Measurements from ENCODE around the gene KRTAP4-4.

Gene KRTAP4-4

DNA sequence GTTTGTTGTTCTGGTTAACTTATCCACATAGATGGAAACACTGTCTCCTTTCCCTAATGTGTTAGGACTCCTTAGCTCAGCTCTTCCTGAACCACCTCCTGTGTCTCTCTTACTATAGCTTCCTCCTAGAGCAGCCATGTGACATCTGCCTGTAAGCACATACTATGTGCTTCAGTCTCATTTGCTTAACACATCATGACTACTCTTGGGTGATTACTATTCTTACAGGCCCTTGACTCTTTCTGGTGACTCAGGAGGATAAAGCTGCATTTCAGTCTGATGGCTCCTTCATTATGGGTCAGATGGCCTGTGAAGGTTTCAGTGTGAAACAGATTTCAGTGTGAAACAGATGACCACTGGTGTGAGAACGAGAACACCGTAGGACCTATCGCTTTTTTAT lies 17.8 kb upstream of the KRTAP4-4 start:
- no peak for TF ChIP-seq ZC3H10 (CRISPR knock-in tag; IDR thresholded peaks at IDR 0.05)
- no peak for TF ChIP-seq OSR1 (CRISPR knock-in tag; IDR thresholded peaks at IDR 0.05)
- no peak for TF ChIP-seq ZFP3 (CRISPR knock-in tag; IDR thresholded peaks at IDR 0.05)
- no peak for TF ChIP-seq ARNTL (CRISPR knock-in tag; IDR thresholded peaks at IDR 0.05; ENCODE audit: borderline replicate concordance, low read depth)
- TF ChIP-seq, protein P1, sequence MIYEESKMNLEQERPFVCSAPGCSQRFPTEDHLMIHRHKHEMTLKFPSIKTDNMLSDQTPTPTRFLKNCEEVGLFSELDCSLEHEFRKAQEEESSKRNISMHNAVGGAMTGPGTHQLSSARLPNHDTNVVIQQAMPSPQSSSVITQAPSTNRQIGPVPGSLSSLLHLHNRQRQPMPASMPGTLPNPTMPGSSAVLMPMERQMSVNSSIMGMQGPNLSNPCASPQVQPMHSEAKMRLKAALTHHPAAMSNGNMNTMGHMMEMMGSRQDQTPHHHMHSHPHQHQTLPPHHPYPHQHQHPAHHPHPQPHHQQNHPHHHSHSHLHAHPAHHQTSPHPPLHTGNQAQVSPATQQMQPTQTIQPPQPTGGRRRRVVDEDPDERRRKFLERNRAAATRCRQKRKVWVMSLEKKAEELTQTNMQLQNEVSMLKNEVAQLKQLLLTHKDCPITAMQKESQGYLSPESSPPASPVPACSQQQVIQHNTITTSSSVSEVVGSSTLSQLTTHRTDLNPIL (CRISPR knock-in tag; IDR thresholded peaks at IDR 0.05; ENCODE audit: low read depth): no peak
- no peak for TF ChIP-seq TCF4 (CRISPR knock-in tag; IDR thresholded peaks at IDR 0.05; ENCODE audit: borderline replicate concordance)
- no peak for TF ChIP-seq ZNF70 (CRISPR knock-in tag; IDR thresholded peaks at IDR 0.05)
- no peak for TF ChIP-seq CSDC2 (CRISPR knock-in tag; IDR thresholded peaks at IDR 0.05)
- TF ChIP-seq ZFP30 (CRISPR knock-in tag; IDR thresholded peaks at IDR 0.05): no peak
- no peak for TF ChIP-seq ISL1 (CRISPR knock-in tag; IDR thresholded peaks at IDR 0.05)
- no peak for TF ChIP-seq CSRNP3 (CRISPR knock-in tag; IDR thresholded peaks at IDR 0.05)
- TF ChIP-seq ESRRG (CRISPR knock-in tag; IDR thresholded peaks at IDR 0.05): no peak
- TF ChIP-seq SNAI2 (CRISPR knock-in tag; IDR thresholded peaks at IDR 0.05): no peak
- no peak for TF ChIP-seq ZNF565 (CRISPR knock-in tag; conservative IDR thresholded peaks at IDR 0.05; ENCODE audit: low read depth)
- no peak for TF ChIP-seq TSHZ2 (CRISPR knock-in tag; IDR thresholded peaks at IDR 0.05)
- no peak for TF ChIP-seq PATZ1 (CRISPR knock-in tag; IDR thresholded peaks at IDR 0.05; ENCODE audit: borderline replicate concordance)
- no peak for TF ChIP-seq GLIS3 (CRISPR knock-in tag; IDR thresholded peaks at IDR 0.05)
- no peak for ATAC-seq

DNA sequence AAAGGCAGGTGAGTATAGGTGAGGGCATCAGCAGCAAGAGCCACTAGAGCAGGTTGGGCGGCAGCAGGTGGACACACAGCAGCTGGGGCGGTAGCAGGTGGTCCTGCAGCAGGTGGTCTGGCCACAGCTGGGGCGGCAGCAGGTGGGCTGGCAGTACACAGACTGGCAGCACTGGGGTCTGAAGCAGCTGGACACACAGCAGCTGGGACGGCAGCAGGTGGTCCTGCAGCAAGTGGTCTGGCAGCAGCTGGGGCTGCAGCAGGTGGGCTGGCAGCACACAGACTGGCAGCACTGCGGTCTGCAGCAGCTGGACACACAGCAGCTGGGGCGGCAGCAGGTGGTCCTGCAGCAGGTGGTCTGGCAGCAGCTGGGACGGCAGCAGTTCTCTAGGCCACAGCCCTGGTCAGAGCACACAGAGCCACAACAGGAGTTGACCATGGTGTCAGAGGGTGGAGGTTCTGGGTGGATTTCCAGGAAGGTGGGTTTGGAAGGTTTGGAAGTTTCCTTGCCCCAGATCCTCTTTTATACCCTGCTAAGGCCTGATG lies 17.3 kb upstream of the KRTAP4-4 start, which contains the start of gene KRTAP4-2:
Gene KRTAP4-2 (minus strand): TSS at position 495 of the 545 bp plus-strand sequence. CDS start 57 bp downstream, at position 438.
- no peak for ATAC-seq
- TF ChIP-seq CSDC2 (CRISPR knock-in tag; IDR thresholded peaks at IDR 0.05): no peak
- TF ChIP-seq ZFP30 (CRISPR knock-in tag; IDR thresholded peaks at IDR 0.05): no peak
- TF ChIP-seq ZC3H10 (CRISPR knock-in tag; IDR thresholded peaks at IDR 0.05): no peak
- no peak for TF ChIP-seq TSHZ2 (CRISPR knock-in tag; IDR thresholded peaks at IDR 0.05)
- TF ChIP-seq TCF4 (CRISPR knock-in tag; IDR thresholded peaks at IDR 0.05; ENCODE audit: borderline replicate concordance): no peak
- no peak for TF ChIP-seq ZNF565 (CRISPR knock-in tag; conservative IDR thresholded peaks at IDR 0.05; ENCODE audit: low read depth)
- no peak for TF ChIP-seq POU6F1 (CRISPR knock-in tag; IDR thresholded peaks at IDR 0.05; ENCODE audit: borderline replicate concordance, low read depth)
- TF ChIP-seq ZNF70 (CRISPR knock-in tag; IDR thresholded peaks at IDR 0.05): no peak
- no peak for TF ChIP-seq BACH2 (CRISPR knock-in tag; IDR thresholded peaks at IDR 0.05; ENCODE audit: borderline replicate concordance)
- TF ChIP-seq PPARA (CRISPR knock-in tag; IDR thresholded peaks at IDR 0.05; ENCODE audit: borderline replicate concordance): no peak
- TF ChIP-seq RARB (CRISPR knock-in tag; IDR thresholded peaks at IDR 0.05): no peak
- no peak for TF ChIP-seq CSRNP3 (CRISPR knock-in tag; IDR thresholded peaks at IDR 0.05)
- no peak for TF ChIP-seq ARNTL (CRISPR knock-in tag; IDR thresholded peaks at IDR 0.05; ENCODE audit: borderline replicate concordance, low read depth)
- TF ChIP-seq, protein P1 (CRISPR knock-in tag; IDR thresholded peaks at IDR 0.05; ENCODE audit: low read depth): no peak
- no peak for TF ChIP-seq ESRRG (CRISPR knock-in tag; IDR thresholded peaks at IDR 0.05)

Measured in SK-N-SH treated with all-trans-retinoic acid at 6 μM for 48 hours (cell line).